Measurements from ENCODE around the gene REL.

- TF ChIP-seq CTCF (conservative IDR thresholded peaks at IDR 0.05; ENCODE audit: low read depth, low read length) (no peak), EZH2 (IDR thresholded peaks at IDR 0.05; ENCODE audit: borderline replicate concordance, low read depth, low read length, poor library complexity, severe bottlenecking) (no peak)
Observed at GRCh38 chr2:60837123-60837522, 44.3 kb upstream of the REL start.

Data from A673 (cell line).